Mesenchymal stem cell (in vitro differentiated cells and primary cell): Measurements from ENCODE around the gene ABLIM2.

ENCODE experiments used
- DNase-seq: peaks from one replicate; pipeline ENCODE4 v3.0.0-alpha.2; 2013
- H2AFZ ChIP-seq: one replicate; pipeline ENCODE4 v1.6.1; 2013; ENCODE audit warnings: low read depth, mild to moderate bottlenecking, control low read depth, inconsistent platforms, low read length, moderate library complexity
- H2AK5ac ChIP-seq: 2 replicates; pipeline ENCODE4 v1.6.1; 2013; ENCODE audit warnings: low read length, moderate library complexity, mild to moderate bottlenecking, inconsistent platforms; ENCODE audit not compliant: severe bottlenecking
- H2BK120ac ChIP-seq: one replicate; pipeline ENCODE4 v1.6.1; 2013; ENCODE audit warnings: low read depth, mild to moderate bottlenecking, inconsistent platforms, low read length, moderate library complexity
- H2BK12ac ChIP-seq, 2 experiments: one replicate each; pipeline ENCODE4 v1.6.1; 2013; ENCODE audit warnings: inconsistent platforms in 2 of 2, low read length in 2 of 2, mild to moderate bottlenecking in 2 of 2, moderate library complexity in 2 of 2, control low read depth in 1 of 2
- H2BK15ac ChIP-seq: one replicate; pipeline ENCODE4 v1.6.1; 2013; ENCODE audit warnings: mild to moderate bottlenecking, low read depth, inconsistent platforms; ENCODE audit not compliant: poor library complexity, severe bottlenecking
- H2BK5ac ChIP-seq: 2 replicates; pipeline ENCODE4 v1.6.1; 2013; ENCODE audit warnings: low read depth, mild to moderate bottlenecking, low read length, control low read depth, inconsistent platforms; ENCODE audit not compliant: poor library complexity, severe bottlenecking
- H3K14ac ChIP-seq, 2 experiments: one replicate each; pipeline ENCODE4 v1.6.1; 2013; ENCODE audit warnings: inconsistent platforms in 2 of 2, low read length in 2 of 2, control low read depth in 1 of 2, mild to moderate bottlenecking in 1 of 2, moderate library complexity in 1 of 2
- H3K18ac ChIP-seq, 2 experiments: one replicate each; pipeline ENCODE4 v1.6.1; 2013; ENCODE audit warnings: inconsistent platforms in 2 of 2, low read length in 2 of 2, control low read depth in 1 of 2, low read depth in 1 of 2, mild to moderate bottlenecking in 1 of 2
- H3K23ac ChIP-seq, 2 experiments: one replicate each; pipeline ENCODE4 v1.6.1; 2013; ENCODE audit warnings: inconsistent platforms in 2 of 2, low read length in 2 of 2, mild to moderate bottlenecking in 2 of 2, moderate library complexity in 2 of 2, control low read depth in 1 of 2
- H3K27ac ChIP-seq: 2 replicates; pipeline ENCODE4 v1.5.1; 2013; ENCODE audit warnings: mild to moderate bottlenecking, moderate library complexity, low read length, control low read depth, inconsistent platforms; ENCODE audit not compliant: poor library complexity, severe bottlenecking
- H3K27me3 ChIP-seq, 2 experiments: 2 replicates each; pipeline versions ENCODE4 v1.6.1 to v1.7.0; 2013; ENCODE audit warnings: low read length in 2 of 2, mild to moderate bottlenecking in 2 of 2, moderate library complexity in 2 of 2, control low read depth in 1 of 2, inconsistent platforms in 1 of 2; ENCODE audit not compliant: control insufficient read depth in 1 of 2, insufficient read depth in 1 of 2
- H3K36me3 ChIP-seq, 2 experiments: 2 replicates each; pipeline versions ENCODE4 v1.6.1 to v1.7.0; 2013; ENCODE audit warnings: low read length in 2 of 2, control low read depth in 1 of 2, inconsistent platforms in 1 of 2, low read depth in 1 of 2, mild to moderate bottlenecking in 1 of 2; ENCODE audit not compliant: insufficient read depth in 2 of 2, control insufficient read depth in 1 of 2
- H3K4ac ChIP-seq, 2 experiments: one replicate each; pipeline ENCODE4 v1.6.1; 2013; ENCODE audit warnings: inconsistent platforms in 2 of 2, low read length in 2 of 2, mild to moderate bottlenecking in 2 of 2, moderate library complexity in 2 of 2, control low read depth in 1 of 2, low read depth in 1 of 2
- H3K4me1 ChIP-seq: 2 replicates; pipeline ENCODE4 v1.6.1; 2013; ENCODE audit warnings: low read depth, low read length, control low read depth; ENCODE audit not compliant: control insufficient read depth, insufficient read depth
- H3K4me2 ChIP-seq: 2 replicates; pipeline ENCODE4 v1.6.1; 2013; ENCODE audit warnings: low read length, mild to moderate bottlenecking, inconsistent platforms; ENCODE audit not compliant: poor library complexity, severe bottlenecking
- H3K4me3 ChIP-seq, 2 experiments: 2 replicates each; pipeline versions ENCODE4 v1.5.1 to v1.7.0; 2013; ENCODE audit warnings: low read length in 2 of 2, mild to moderate bottlenecking in 2 of 2, control low read depth in 1 of 2, low read depth in 1 of 2; ENCODE audit not compliant: insufficient read depth in 1 of 2
- H3K79me1 ChIP-seq: replicated peaks from 2 replicates; pipeline ENCODE4 v1.6.1; 2013; ENCODE audit warnings: mild to moderate bottlenecking, control low read depth, low read length, inconsistent platforms; ENCODE audit not compliant: poor library complexity, severe bottlenecking
- H3K9ac ChIP-seq: 2 replicates; pipeline ENCODE4 v1.7.0; 2013; ENCODE audit warnings: mild to moderate bottlenecking, low read length, moderate library complexity
- H3K9me3 ChIP-seq: 2 replicates; pipeline ENCODE4 v1.7.0; 2013; ENCODE audit warnings: mild to moderate bottlenecking, low read length; ENCODE audit not compliant: control insufficient read depth
- H4K8ac ChIP-seq: one replicate; pipeline ENCODE4 v1.6.1; 2013; ENCODE audit warnings: inconsistent platforms, mild to moderate bottlenecking, low read length, moderate library complexity
- H4K91ac ChIP-seq: one replicate; pipeline ENCODE4 v1.6.1; 2013; ENCODE audit warnings: mild to moderate bottlenecking, low read length, inconsistent platforms
- WGBS: methylation state at CpG from one replicate; pipeline ENCODE4 v1.1.7; 2013; ENCODE audit warnings: mixed read lengths; 5-methylcytosine and 5-hydroxymethylcytosine counted together

ABLIM2 gene

DNA sequence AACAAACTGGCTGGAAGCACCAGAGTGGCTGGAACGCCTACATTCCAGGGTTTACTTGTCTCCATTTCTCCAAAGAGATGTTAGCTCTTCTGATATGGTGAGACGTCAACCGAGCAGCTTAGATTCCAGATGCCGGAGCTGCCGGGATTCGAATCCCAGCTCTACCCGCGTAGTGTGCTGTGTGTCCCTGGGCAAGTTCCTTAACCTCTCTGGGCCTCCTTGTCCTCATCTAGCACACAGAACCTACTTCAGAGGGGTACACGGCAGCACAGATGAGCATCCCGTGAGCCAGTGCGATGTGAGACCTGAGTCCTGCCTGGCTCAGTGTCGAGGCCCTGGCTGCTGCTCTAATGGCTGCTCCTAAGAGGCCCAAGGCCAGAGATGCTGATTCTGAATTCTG is 60.1 kb downstream of the ABLIM2 start:
- H3K9ac ChIP-seq: no peak overlapping the region
- H2BK120ac ChIP-seq: no peak overlapping the region
- no peaks in the 10 kb centered on the region for H3K36me3 ChIP-seq
- H3K14ac ChIP-seq: no peak overlapping the region
- H3K4me1 ChIP-seq: peaks cover 5% of the 10 kb centered on the region
- H3K27me3 ChIP-seq: peaks cover 38 to 54% of the 10 kb centered on the region in 2 experiments
- no peak overlapping the region for H3K4ac ChIP-seq
- H4K91ac ChIP-seq: no peak overlapping the region
- no peak overlapping the region for H2BK15ac ChIP-seq
- H3K18ac ChIP-seq: no peak overlapping the region
- no peaks in the 10 kb centered on the region for H3K79me1 ChIP-seq
- H2BK12ac ChIP-seq: no peak overlapping the region
- 89% methylated on average over 12 of the region's 12 CpGs for WGBS
- H3K9me3 ChIP-seq: peaks cover 24% of the 10 kb centered on the region
- no peak overlapping the region for H4K8ac ChIP-seq
- no peak overlapping the region for H3K23ac ChIP-seq
- no peak overlapping the region for H3K4me3 ChIP-seq
- no peak overlapping the region for H3K4me2 ChIP-seq
- no peak overlapping the region for H2AK5ac ChIP-seq
- no peak overlapping the region for H2BK5ac ChIP-seq
- no peak overlapping the region for H3K27ac ChIP-seq
- no peak for DNase-seq
- H2AFZ ChIP-seq: no peak overlapping the region

DNA sequence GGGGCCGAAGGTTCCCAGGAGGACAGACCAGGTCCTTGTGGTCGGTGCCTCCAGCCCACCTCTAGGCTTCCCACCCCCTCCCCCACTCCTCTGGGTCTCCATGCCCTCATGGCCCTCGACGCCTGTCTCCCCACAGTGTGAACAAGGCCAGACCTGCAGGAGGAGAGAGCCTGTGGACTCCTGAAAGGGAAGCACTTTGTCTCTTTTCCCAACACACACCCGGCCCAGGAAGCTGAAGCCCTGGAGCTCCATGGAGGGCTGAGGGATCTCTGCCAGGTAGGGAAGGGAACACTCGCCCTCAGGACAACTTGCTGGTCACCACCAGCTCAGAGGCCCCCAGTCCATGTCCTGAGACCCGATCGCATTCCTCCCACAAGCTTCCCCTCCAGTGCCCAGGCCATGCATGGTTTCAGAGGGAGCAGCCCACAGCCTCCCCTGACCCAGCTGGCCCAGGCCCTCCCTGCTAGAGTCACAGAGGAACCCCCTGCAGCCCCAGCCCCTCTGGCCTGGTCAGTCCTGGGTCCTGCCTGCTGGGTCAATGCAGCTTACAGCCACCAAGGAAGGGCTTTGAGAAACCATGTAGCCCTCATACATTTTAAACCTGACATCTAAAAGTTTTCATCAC is 60.8 kb downstream of the ABLIM2 start:
- H2BK15ac ChIP-seq: no peak overlapping the region
- no peak overlapping the region for H3K4ac ChIP-seq
- no peak overlapping the region for H3K23ac ChIP-seq
- no peak overlapping the region for H3K14ac ChIP-seq
- peaks cover 31% of the 10 kb centered on the region for H3K9me3 ChIP-seq
- no peak overlapping the region for H4K8ac ChIP-seq
- H3K4me1 ChIP-seq: peaks cover 5% of the 10 kb centered on the region
- H3K79me1 ChIP-seq: no peaks in the 10 kb centered on the region
- 81% methylated on average over 6 of the region's 8 CpGs for WGBS
- H3K18ac ChIP-seq: no peak overlapping the region
- no peak overlapping the region for H2BK5ac ChIP-seq
- H3K27me3 ChIP-seq: peaks cover 31 to 47% of the 10 kb centered on the region in 2 experiments
- H2AK5ac ChIP-seq: no peak overlapping the region
- H3K4me3 ChIP-seq: no peak overlapping the region
- no peak overlapping the region for H2BK12ac ChIP-seq
- no peak overlapping the region for H4K91ac ChIP-seq
- DNase-seq: no peak
- no peak overlapping the region for H3K27ac ChIP-seq
- no peak overlapping the region for H2AFZ ChIP-seq
- H3K9ac ChIP-seq: no peak overlapping the region
- no peaks in the 10 kb centered on the region for H3K36me3 ChIP-seq
- H3K4me2 ChIP-seq: no peak overlapping the region
- H2BK120ac ChIP-seq: no peak overlapping the region

DNA sequence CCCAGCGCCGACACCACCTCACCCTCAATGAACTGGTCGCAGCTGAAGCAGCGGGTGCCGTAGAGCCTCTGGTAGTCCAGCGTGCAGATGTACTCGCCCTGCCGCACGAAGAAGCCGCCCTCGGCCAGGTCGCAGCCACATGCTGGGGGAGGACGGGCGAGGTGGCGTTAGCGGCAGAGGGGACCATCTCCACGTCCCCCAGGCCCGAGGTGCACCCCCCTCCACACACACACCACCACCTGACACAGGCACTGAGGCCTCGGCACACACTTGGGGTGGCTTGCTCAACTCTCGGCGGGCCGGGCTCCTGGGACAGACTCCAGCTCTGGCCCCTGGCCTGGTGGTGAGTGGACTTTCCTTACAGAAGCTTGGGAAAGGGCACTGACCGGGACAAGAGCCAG is 61.5 kb downstream of the ABLIM2 start:
- H3K9ac ChIP-seq: no peak overlapping the region
- no peak overlapping the region for H2BK12ac ChIP-seq
- H2AFZ ChIP-seq: no peak overlapping the region
- H2BK5ac ChIP-seq: no peak overlapping the region
- no peak overlapping the region for H4K8ac ChIP-seq
- H3K36me3 ChIP-seq: no peaks in the 10 kb centered on the region
- no peak overlapping the region for H4K91ac ChIP-seq
- no peak overlapping the region for H2AK5ac ChIP-seq
- peaks cover 5% of the 10 kb centered on the region for H3K4me1 ChIP-seq
- H3K14ac ChIP-seq: no peak overlapping the region
- H2BK120ac ChIP-seq: no peak overlapping the region
- no peak overlapping the region for H2BK15ac ChIP-seq
- H3K79me1 ChIP-seq: no peaks in the 10 kb centered on the region
- no peak overlapping the region for H3K4ac ChIP-seq
- H3K23ac ChIP-seq: no peak overlapping the region
- no peak overlapping the region for H3K27ac ChIP-seq
- DNase-seq: no peak
- peaks cover 24 to 40% of the 10 kb centered on the region in 2 experiments for H3K27me3 ChIP-seq
- no peak overlapping the region for H3K18ac ChIP-seq
- peaks cover 36% of the 10 kb centered on the region for H3K9me3 ChIP-seq
- H3K4me3 ChIP-seq: no peak overlapping the region
- no peak overlapping the region for H3K4me2 ChIP-seq
- 93% methylated on average over 23 of the region's 23 CpGs for WGBS

GRCh38 chr4:8096690-8097061 is 61.9 kb downstream of the ABLIM2 start:
- no peak overlapping the region for H3K4me3 ChIP-seq
- no peak for DNase-seq
- H2BK12ac ChIP-seq: no peak overlapping the region
- no peak overlapping the region for H3K27ac ChIP-seq
- no peak overlapping the region for H2AFZ ChIP-seq
- no peak overlapping the region for H2BK5ac ChIP-seq
- no peak overlapping the region for H3K23ac ChIP-seq
- H2BK120ac ChIP-seq: no peak overlapping the region
- no peak overlapping the region for H3K4ac ChIP-seq
- no peak overlapping the region for H2AK5ac ChIP-seq
- H2BK15ac ChIP-seq: no peak overlapping the region
- H3K18ac ChIP-seq: no peak overlapping the region
- H3K79me1 ChIP-seq: no peaks in the 10 kb centered on the region
- WGBS: 80% methylated on average over 12 of the region's 12 CpGs
- H3K14ac ChIP-seq: no peak overlapping the region
- no peak overlapping the region for H4K8ac ChIP-seq
- peaks cover 20 to 36% of the 10 kb centered on the region in 2 experiments for H3K27me3 ChIP-seq
- H3K9me3 ChIP-seq: peaks cover 36% of the 10 kb centered on the region
- no peak overlapping the region for H4K91ac ChIP-seq
- no peak overlapping the region for H3K4me2 ChIP-seq
- no peak overlapping the region for H3K9ac ChIP-seq
- H3K4me1 ChIP-seq: peaks cover 5% of the 10 kb centered on the region
- no peaks in the 10 kb centered on the region for H3K36me3 ChIP-seq
